ENCODE measurements around the gene OR6T1. TPM values are rescaled to one million over a fixed set of nuclear protein-coding genes. Genes with fewer than 3 reads are reported as not detected.

OR6T1 gene
- polyA plus RNA-seq, 1 experiment, result not detected

- ChIA-PET POLR2A (no interaction called here), CTCF (no interaction called here)
- H3K27me3 ChIP-seq (ENCODE audit: control insufficient read depth, insufficient read depth, low read length), result no peaks in the 10 kb centered on the region
- TF ChIP-seq CTCF (IDR thresholded peaks at IDR 0.05; ENCODE audit: insufficient read depth, low read depth, low read length), result no peak
- DNase-seq (ENCODE audit: low read depth), result no peak
- H3K4me3 ChIP-seq (ENCODE audit: low read depth, low read length), result no peak overlapping the region
- no peaks in the 10 kb centered on the region for H3K36me3 ChIP-seq (ENCODE audit: control insufficient read depth, insufficient read depth, low read length)
Measured at GRCh38 chr11:123899792-123900191, 43.8 kb downstream of the OR6T1 start.

Other genes starting within 250 kb of the OR6T1 start
- gene ZNF202, start 202.2 kb downstream of the OR6T1 start, polyA plus RNA-seq (2011; rRNA removed), result 7.4 and 8.9 TPM in 2 replicates
- gene OR6X1, start 189.3 kb downstream of the OR6T1 start, polyA plus RNA-seq (2011; rRNA removed), result not detected in 2 replicates
- not detected in 2 replicates for gene OR6M1, start 137.5 kb downstream of the OR6T1 start, polyA plus RNA-seq (2011; rRNA removed)
- gene TMEM225, start 58.2 kb downstream of the OR6T1 start, polyA plus RNA-seq (2011; rRNA removed), result not detected in 2 replicates
- gene OR8D4, start 41.7 kb downstream of the OR6T1 start, polyA plus RNA-seq (2011; rRNA removed), result not detected in 2 replicates
- gene OR4D5, start 4.2 kb downstream of the OR6T1 start, polyA plus RNA-seq (2011; rRNA removed), result not detected in 2 replicates
- not detected in 2 replicates for gene OR10S1, start 33.9 kb upstream of the OR6T1 start, polyA plus RNA-seq (2011; rRNA removed)
- gene OR10G6, start 51.3 kb upstream of the OR6T1 start, polyA plus RNA-seq (2011; rRNA removed), result not detected in 2 replicates
- gene OR10G4, start 69.2 kb upstream of the OR6T1 start, polyA plus RNA-seq (2011; rRNA removed), result not detected in 2 replicates
- gene OR10G9, start 79.2 kb upstream of the OR6T1 start, polyA plus RNA-seq (2011; rRNA removed), result not detected in 2 replicates
- gene OR10G8, start 83.0 kb upstream of the OR6T1 start, polyA plus RNA-seq (2011; rRNA removed), result not detected in 2 replicates
- gene OR10G7, start 97.5 kb upstream of the OR6T1 start, polyA plus RNA-seq (2011; rRNA removed), result not detected in 2 replicates
- 6.8 and 7.1 TPM in 2 replicates for gene VWA5A, start 171.6 kb upstream of the OR6T1 start, polyA plus RNA-seq (2011; rRNA removed)
- gene OR10D3, start 239.5 kb upstream of the OR6T1 start, polyA plus RNA-seq (2011; rRNA removed), result not detected in 2 replicates

All from BJ (cell line).